ENCODE measurements around the gene WDR82. TPM values are rescaled to one million over a fixed set of nuclear protein-coding genes. Genes with fewer than 3 reads are reported as not detected.
A peak's percentile ranks its signal among the peaks of the same experiment; 100 is the strongest.

WDR82 gene, protein sequence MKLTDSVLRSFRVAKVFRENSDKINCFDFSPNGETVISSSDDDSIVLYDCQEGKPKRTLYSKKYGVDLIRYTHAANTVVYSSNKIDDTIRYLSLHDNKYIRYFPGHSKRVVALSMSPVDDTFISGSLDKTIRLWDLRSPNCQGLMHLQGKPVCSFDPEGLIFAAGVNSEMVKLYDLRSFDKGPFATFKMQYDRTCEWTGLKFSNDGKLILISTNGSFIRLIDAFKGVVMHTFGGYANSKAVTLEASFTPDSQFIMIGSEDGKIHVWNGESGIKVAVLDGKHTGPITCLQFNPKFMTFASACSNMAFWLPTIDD
- 100 to 1,000 TPM in 3 of 5 donors, 10 to 100 TPM in 2; 96.6 to 114 (median 106) TPM for polyA plus RNA-seq (ENCODE audit: insufficient read depth in 1 of 5, insufficient read length in 5 of 5, low replicate concordance in 1 of 5)
- long read RNA-seq, donor 1, full-length matches to known transcripts, result 40 of 40 reads
- long read RNA-seq, donor 1, partial matches to known transcripts, result 0 of 40 reads
- long read RNA-seq, donor 1, other reads (novel, unspliced or antisense), result 0 of 40 reads
- long read RNA-seq, donor 2, full-length matches to known transcripts, result 12 of 12 reads
- long read RNA-seq, donor 2, partial matches to known transcripts, result 0 of 12 reads
- long read RNA-seq, donor 2, other reads (novel, unspliced or antisense), result 0 of 12 reads
- long read RNA-seq, donor 3, full-length matches to known transcripts, result 11 of 11 reads
- long read RNA-seq, donor 3, partial matches to known transcripts, result 0 of 11 reads
- long read RNA-seq, donor 3, other reads (novel, unspliced or antisense), result 0 of 11 reads
- long read RNA-seq, donor 4, full-length matches to known transcripts, result 11 of 11 reads
- long read RNA-seq, donor 4, partial matches to known transcripts, result 0 of 11 reads
- long read RNA-seq, donor 4, other reads (novel, unspliced or antisense), result 0 of 11 reads
- long read RNA-seq, donor 5, full-length matches to known transcripts, result 21 of 21 reads
- long read RNA-seq, donor 5, partial matches to known transcripts, result 0 of 21 reads
- long read RNA-seq, donor 5, other reads (novel, unspliced or antisense), result 0 of 21 reads
- long read RNA-seq, donor 6, full-length matches to known transcripts, result 25 of 25 reads
- long read RNA-seq, donor 6, partial matches to known transcripts, result 0 of 25 reads
- long read RNA-seq, donor 6, other reads (novel, unspliced or antisense), result 0 of 25 reads
- long read RNA-seq, donor 7, full-length matches to known transcripts, result 16 of 16 reads
- long read RNA-seq, donor 7, partial matches to known transcripts, result 0 of 16 reads
- long read RNA-seq, donor 7, other reads (novel, unspliced or antisense), result 0 of 16 reads
- long read RNA-seq, donor 8, full-length matches to known transcripts, result 8 of 8 reads
- long read RNA-seq, donor 8, partial matches to known transcripts, result 0 of 8 reads
- long read RNA-seq, donor 8, other reads (novel, unspliced or antisense), result 0 of 8 reads

DNA sequence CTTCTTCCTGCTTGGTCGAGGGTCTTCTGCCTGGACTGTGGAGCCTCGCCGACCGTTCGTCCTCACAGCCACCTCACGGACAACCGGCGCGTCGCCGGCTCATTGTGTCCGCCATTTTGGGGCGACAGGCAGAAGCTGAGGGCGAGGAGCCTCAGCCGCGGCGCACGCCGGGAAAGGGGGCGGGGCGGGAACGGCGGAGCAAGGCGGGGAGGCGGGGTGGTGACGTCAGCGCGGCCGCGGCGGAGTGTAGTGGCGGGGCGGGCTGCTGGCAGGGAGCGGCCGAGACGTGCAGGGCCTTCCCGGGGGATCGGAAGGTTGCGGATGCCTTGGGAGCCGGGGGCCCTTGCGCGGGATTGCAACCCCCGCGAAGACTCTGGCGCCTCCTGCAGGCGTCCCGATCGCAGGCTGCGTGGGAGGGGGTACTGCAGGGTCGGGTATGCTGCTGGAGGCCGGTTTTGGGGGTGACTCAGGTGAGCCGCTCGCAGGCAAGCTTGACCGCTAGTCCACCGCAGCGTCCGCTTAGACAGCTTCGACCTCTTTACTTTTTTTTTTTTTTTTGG is at the start of gene WDR82:
Gene WDR82 (minus strand): TSS at position 140 of the 560 bp plus-strand sequence. CDS start 288 bp downstream, outside the sequence.
- DNase-seq, result peak; percentile 94 to 95

DNA sequence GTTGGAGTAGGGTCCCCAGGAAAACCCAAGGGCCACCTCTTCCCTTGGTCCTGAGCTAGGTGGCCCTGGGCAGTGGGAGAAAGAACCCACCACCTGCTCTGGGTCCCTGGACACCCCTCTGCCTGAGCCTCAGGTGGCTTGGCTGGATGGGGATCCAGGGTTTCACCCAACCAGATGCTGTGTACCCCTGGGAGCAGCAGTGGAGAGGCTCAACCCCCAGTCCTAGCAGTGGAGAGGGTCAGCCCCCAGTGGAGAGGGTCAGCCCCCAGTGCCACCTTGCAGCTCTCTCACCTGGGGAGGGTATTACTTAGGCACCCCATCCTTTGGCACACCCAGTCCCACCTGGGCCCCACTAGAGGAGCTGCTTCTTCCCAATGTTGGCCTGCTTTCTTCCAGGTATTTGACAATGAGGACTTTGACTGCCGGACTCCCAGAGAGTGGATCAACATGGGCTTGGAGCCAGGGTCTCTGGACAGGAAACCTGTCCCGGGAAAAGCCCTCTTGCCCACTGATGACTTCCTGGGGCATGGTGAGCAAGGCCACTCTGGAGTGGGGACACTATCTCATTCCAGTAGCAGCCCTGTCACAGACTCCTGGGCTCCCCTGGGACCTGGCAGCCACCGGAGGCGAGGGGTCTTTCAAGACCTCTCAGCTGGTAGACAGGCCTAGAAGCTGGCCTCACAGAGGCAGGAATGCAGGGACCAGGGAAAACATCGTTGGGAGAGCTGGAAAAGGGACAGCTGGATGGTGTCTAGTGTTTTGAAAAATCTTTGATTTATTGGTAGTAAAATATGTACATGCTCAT is 49.2 kb upstream of the WDR82 start:
- no peak for DNase-seq

DNA sequence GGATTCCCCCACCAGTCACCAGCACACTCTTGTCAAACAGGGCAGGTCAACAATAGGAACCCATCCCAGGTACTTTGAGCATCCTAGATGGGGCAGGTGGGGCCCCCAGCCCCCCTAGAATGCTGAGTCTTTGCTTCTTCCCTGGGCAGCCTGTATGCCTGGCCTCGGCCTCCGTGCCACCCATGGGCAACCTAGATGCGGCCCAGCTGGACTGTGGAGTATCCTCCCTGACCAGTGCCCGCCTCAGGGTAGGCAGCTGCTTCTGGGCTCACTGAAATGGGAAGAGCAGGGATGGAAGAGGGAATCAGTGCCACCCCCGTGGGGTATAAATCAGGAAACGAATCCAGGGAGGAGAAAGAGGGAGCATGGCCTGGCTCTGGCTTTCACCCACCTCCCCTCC is 48.5 kb upstream of the WDR82 start:
- no peak for DNase-seq

DNA sequence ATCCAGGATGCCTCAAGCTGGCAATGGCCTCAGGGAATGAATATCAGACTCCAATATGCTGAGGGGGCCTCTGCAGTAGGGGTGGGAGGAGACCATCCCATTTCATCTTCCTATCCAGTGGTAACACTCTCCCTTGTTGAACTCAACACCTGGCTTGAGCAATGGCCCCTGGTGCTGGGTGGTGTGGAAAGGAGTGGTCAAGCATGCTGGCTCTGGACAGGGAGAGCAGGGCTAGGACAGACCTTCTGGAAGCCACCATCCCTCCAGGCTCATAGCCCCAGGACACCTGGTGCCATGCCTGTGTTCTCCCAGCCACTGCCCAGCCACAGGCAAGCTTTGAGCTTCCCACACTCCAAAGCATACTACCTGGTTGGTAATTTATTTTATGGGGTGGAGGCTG is 47.2 kb upstream of the WDR82 start:
- DNase-seq, result no peak

DNA sequence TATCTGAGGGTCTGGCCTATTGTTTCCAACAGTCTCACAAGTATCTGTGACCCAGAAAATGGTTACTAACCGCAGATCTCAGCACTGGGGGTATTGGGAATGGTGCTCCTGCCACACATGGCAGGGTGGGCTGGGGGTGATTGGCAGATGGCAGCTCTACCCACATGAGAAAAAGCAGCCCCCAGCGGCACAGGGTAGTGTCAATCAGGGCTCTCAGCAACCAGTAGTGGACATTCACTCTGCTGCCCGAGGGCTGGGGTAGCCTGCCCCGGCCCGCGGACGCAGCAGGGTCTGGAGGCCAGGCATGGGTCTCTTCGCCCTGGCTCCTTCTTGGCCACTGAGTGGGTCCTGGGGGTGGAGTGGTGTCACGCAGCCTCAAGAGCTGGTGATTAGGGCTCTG is 46.2 kb upstream of the WDR82 start:
- DNase-seq, result no peak

DNA sequence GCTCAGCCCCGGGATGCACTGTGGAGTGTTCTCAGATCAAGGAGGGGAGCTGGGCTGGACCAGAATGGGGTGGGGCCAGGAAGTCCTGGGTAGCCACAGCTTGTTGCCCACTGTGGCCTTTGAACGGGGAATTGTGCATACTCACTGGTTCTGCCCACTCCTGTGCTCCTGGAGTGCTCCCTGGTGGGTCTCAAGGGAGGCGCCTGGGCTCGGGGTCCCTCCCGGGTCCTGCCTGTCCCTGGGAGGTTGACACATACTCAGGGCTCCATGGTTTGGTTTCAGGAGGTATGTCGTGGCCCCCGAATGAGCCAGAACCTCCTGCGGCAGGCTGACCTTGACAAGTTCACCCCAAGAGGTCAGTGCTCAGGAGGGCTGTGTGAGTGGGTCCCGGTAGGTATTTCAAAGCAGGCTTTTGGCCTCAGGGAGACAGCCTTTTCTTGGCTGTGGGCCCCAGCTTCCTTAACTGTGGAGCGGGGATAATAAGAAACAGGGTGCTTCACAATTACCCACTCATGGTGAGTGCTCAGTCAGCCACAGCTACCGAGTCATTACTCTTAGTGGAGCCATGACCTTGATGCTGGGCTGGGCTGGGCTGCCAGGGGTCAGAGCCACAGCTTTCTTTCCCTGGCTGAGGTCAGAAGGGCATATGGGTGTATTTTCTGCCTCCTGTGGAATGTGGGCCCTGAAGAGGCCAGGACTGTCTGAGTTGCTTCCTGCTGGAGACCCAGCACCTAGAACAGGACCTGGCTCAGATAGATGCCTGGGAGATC is 45.3 kb upstream of the WDR82 start:
- no peak for DNase-seq

DNA sequence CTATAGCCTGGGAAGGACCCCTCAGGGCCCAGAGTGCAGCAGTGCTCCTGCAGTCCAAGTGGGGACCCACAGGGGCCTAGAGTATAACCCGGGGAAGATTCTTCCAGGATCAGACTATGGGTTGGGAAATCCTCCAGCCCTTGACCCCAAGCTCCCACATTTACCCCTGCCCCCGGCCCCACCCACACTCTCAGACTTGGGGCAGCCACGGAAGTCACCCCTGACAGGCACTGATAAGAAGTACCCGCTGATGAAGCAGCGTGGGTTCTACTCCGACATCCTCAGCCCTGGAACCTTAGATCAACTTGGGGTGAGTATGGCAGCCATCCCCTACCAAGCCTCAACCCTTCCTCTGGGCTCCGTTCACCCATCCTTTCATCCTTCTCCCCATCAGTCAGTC is 44.0 kb upstream of the WDR82 start:
- DNase-seq, result no peak

DNA sequence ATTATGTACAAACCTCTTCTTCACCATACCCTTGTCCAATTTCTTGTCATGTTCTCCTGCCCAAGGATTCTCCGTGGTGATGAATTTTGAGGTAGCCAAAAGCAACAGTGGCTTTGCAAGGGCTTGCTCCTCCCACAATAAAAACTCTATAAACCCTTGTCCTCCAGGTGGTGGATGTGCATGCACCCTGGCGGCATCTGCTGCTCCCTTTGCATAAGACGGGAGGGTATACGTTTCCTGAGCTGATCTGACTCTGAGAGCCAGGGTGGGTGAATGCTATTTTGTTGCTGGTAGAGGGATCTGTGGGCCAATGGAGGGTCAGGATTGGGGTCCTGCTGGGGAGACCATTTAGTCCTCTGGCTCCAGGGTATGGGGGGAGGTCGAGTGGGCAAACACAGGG is 43.0 kb upstream of the WDR82 start:
- DNase-seq, result no peak

DNA sequence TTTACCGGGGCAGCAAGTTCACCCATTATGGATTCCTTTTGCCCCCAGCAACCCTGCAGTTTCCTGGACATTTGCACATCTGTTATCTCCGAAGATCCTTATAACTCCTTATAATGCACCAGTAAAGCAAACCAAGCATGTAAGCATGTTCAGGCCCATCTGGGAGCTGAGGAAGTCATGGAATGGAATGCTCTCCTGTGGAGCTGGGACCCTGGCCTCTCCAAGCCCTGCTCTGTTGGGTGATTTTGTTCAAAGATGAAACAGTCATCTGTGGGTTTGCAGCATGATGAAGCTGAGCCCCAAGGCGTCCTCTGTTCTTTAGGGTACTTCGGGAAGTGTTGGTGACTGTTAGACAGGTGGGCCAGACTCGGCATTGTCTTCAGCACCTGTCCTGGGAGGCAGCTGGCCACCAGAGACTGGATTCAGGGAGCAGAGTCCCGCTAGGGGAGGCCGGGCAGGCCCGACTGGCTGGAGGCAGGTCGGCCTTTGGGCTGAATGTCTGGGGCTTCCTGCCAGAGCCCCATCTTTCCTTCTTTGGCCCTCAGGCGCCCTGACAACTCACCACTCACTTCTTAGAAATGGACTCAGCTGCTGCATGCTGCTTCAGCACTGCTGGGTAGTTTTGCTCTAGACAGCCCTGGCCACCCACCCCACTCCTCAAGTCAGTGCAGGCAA is 41.6 kb upstream of the WDR82 start:
- no peak for DNase-seq

DNA sequence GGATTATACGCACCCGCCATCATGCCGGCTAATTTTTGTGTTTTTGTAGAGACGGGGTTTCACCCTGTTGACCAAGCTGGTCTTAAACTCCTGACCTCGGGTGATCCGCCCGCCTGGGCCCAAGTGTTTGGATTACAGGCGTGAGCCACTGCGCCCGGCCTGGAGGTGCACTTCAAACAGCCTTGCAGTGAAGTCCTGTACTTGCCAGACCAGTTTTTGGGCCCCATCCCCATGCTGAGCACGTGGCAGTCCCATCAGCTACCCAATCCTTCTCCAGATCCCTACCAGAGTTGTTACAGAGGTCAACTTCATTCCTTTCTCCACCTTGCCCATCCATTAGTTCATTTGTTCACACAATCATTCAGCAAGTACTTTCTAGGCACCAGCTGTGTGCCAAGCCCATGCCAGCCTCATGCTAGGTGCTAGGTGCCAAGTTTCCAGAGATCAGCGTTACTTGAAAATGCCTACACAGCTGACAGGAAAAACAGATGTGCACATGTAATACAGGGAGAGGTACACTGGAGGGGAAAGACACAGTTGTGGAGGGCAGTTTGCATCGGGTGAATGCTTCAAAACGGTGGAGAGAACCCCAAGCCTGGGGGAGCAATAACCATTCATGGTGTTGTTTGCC is 39.9 kb upstream of the WDR82 start:
- DNase-seq, result no peak

DNA sequence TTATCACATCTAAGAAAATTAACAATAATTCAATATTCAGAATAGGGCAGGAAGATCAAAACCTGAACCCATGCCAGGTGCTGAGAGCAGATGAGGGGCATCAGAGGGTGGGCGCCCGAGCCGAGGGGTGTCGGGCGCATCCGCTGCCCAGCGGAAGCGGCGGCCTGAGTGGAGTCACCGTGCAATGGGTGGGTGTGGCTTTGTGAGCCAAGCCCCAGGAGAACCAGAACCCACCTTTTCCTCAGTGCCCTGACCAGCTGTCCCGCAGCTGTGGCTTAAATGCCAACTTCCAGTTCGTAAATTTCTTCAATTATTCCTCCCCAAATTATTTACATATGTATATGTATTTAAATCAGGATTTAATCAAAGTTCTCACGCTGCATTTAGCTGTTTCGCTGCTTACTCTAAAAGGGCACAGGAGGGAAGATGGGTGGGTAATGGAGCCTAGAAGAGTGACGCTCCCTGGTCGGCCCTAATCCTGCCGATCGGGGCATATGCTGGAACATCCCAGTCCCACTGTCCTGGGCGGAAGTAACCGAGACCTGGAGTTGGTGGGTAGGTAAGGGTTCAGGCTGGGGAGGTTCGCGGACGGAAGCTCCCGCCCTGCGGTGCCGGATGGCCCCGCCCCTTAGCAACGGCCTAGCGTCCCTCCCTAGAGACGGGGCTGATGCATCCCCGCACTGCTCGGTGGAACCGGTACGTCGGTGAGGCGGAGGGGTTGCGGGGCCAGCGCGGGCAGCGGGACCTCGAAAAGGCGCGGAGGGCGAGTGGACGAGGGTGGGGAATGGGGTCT is 39.0 kb upstream of the WDR82 start:
- DNase-seq, result peak; percentile 53

DNA sequence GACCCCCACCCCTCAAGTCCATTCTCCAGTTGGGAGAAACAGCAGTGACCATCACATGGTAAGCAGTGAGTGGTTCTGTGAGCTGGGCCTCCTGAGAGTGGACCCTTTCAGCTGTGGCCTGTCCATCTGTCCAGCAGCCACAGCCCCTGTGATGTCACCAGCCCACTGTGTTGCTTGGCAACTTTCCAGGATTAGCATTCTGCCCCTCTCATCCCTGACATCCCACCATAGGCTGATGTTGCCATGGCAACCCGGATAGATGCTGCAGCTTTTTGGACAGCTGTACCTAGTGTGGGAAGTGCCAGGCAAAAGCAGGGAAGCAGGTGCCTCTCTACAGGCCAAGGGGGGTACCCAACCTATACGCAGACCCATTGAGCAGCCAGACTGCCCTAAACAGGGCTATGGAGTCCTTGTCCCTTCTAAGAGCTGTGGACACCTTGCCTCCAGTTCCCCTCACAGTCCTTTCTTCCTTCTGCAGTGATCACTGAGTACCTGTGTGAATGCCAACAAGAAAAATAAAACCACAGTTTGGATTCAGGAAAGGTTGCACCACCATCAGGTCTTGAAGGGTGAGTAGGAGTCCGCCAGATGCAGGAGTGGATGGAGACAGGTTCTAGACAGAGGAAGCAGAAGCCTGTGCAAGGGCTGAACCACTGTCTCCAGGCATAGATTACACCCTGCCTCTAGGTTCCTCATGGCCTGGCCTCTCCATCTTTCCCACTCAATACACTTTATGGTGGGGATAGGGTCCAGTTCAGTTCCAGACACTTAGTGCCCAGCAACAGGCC is 37.7 kb upstream of the WDR82 start, which contains the start of gene DNAH1:
Gene DNAH1 (plus strand): TSS at position 343 of the 788 bp plus-strand sequence. CDS start 6,124 bp downstream, outside the sequence.
- DNase-seq, result no peak

DNA sequence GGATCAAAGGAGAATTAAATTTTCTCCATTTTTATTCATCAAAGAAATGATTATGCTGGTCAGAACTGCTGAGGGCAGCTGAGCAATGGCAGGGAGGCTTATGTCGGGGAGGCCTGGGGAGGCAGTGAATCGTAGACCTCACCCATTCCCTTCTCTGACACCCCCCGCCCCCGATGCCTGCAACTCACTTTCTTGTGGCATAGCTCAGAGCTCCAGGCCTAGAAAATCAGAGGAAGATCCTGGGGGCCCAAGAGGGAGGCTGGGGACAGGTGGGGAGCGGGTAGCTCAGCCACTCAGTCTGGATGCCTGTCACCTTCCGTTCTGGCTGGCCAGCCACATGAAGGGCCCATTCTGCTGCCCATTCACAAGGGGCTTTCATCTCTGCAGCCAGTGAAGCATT is 36.6 kb upstream of the WDR82 start:
- DNase-seq, result no peak

DNA sequence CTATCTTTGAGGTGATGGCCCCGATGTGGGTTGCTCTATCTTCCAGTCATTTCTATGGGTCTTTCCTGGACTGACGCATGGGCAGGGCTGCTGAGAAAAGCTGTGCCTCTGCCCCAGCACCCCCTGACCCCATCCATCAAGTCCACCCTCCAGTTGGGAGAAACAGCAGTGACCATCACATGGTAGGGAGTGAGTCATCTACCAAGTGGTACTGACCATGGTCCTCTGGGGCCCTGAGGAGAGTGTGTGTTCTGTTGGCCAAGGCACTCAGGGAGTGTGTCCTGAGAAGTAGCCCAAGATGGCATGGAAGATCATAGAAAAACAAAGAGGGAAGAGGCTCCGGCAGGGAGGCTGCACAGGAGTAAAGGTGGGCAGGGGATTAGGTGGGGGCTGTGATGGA is 36.0 kb upstream of the WDR82 start:
- DNase-seq, result no peak

DNA sequence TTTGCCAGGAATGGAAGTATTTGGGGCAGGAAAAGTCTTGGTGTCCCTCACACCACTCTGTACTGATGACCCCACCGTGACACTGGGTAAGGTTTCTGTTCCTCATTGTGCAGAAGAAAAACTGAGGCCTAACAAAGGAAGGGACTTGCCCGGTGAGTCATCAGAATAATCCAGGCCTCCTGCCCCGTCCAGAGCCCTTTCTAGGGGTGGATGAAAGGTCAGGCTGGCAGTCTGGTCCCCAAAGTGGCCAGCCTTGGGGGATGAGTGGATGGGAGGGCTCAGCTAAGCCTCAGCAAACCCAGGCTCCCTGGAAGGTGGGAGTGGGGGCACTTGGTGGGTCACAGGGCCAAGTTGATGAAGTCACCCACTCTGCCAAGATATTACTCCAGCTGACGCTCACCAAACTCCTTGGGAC is 35.3 kb upstream of the WDR82 start:
- no peak for DNase-seq

DNA sequence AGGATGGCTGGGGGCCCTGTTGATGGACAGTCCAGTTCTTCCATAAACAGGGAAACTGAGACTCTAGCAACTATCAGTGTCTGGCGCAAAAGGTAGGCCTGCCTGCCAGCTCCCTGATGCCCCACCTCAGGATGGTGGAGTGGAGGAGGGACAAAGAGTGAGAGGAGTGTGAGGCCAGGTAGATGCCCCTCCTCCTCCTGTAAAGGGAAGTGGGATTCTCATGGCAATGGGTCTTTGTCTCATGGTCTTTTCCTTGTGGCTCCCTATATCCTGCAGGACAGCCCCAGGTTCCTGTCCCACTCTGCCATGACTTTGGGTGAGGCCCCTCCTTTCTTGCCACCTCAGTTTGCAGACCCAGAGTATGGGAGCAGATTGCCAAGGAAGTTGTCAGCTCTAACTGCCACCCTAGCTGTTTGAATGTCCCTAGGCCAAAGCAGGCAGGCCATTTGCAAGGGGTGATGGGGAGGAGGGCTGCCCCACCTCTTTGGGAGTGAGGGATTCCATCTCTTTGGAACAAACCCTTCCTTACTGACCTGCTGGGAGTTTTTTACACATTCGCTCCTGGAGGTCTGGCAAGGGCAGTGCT is 34.8 kb upstream of the WDR82 start:
- DNase-seq, result no peak

Measured in right lung (tissue), 10 donors.